ENCODE measurements around the gene SMG6. TPM values are rescaled to one million over a fixed set of nuclear protein-coding genes. Genes with fewer than 3 reads are reported as not detected.
A peak's percentile ranks its signal among the peaks of the same experiment; 100 is the strongest.

The SMG6 gene
- total and polyA plus RNA-seq, 5 experiments from 2014 or later: 5.3 to 51.4 (median 13.5) TPM

- no peak for DNase-seq
- ATAC-seq: no peak
- no peaks in the 10 kb centered on the region for H3K27me3 Mint-ChIP-seq
- peak overlapping the region in 3 of 10 donors; percentile 31 to 77 (median 49) for H3K27ac Mint-ChIP-seq
- no peak overlapping the region for H3K4me3 Mint-ChIP-seq
- peaks cover 15 to 65% (median 24%) of the 10 kb centered on the region in 4 donors for H3K4me1 Mint-ChIP-seq
- POLR2A ChIA-PET: no interaction called here
- no peaks in the 10 kb centered on the region for H3K9me3 Mint-ChIP-seq
- H3K36me3 Mint-ChIP-seq: peaks cover 6 to 61% (median 42%) of the 10 kb centered on the region in 3 donors
Observed at GRCh38 chr17:2084036-2084765, 219.4 kb downstream of the SMG6 start.

GRCh38 chr17:2083613-2084035 lies 220.0 kb downstream of the SMG6 start:
- peaks cover 0 to under 1% (median 0%) of the 10 kb centered on the region in 5 donors for H3K27me3 Mint-ChIP-seq
- H3K4me1 Mint-ChIP-seq: peaks cover 12 to 59% (median 19%) of the 10 kb centered on the region in 4 donors
- ATAC-seq (no peak), DNase-seq (no peak)
- no peaks in the 10 kb centered on the region for H3K9me3 Mint-ChIP-seq
- POLR2A ChIA-PET: no interaction called here
- peaks cover 6 to 67% (median 46%) of the 10 kb centered on the region in 3 donors for H3K36me3 Mint-ChIP-seq
- peak overlapping the region in 1 of 10 donors; percentile 11 for H3K4me3 Mint-ChIP-seq
- peak overlapping the region in 2 of 10 donors; percentile 20 to 26 for H3K27ac Mint-ChIP-seq

DNA sequence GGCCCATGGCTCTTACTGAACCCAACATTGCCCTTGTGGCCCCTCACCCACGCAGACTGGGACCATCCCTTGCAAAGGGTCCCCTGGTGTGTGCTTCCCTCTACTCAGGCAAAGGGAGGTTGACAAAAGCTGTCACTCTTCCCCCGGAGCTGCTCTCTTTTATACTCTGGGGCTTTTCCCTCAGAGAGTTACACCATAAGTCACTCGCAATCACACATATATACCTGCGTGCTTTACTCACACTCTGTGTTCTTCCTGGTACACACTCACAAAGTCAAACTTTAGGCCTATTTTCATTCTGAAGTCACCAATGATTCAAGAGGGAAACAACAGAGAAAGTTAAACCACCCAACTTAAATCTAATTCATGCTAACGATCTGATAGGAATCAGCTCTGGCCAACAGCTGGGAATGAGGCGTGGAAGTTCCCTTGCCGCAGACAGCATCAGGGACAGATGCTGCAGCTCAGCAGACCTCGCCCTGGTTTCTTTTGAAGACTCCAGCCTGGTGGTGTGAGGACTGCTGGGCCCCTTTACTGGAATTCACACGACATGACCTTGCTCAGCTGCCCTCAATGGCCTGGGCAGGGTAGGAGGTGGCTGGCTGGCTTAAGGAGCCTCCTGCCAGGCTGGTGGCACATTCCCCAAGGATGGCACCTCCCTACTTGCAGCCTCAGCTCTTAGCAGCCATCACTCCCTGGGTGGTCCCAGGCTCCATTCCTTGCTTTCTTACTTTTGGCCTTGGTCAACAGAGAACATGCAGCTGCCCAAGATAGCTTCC lies 221.4 kb downstream of the SMG6 start:
- no peak overlapping the region for H3K4me3 Mint-ChIP-seq
- POLR2A ChIA-PET: interaction anchor here (0.6 kb wide), 1 partner anchor 10 kb away, joined by 3 read pairs; no protein-coding TSS in a partner anchor
- H3K4me1 Mint-ChIP-seq: peaks cover 3 to 45% (median 6%) of the 10 kb centered on the region in 4 donors
- ATAC-seq: no peak
- no peak for DNase-seq
- peaks cover 0 to 2% (median 0%) of the 10 kb centered on the region in 5 donors for H3K27me3 Mint-ChIP-seq
- peaks cover 6 to 79% (median 55%) of the 10 kb centered on the region in 3 donors for H3K36me3 Mint-ChIP-seq
- H3K9me3 Mint-ChIP-seq: no peaks in the 10 kb centered on the region
- H3K27ac Mint-ChIP-seq: peak overlapping the region in 2 of 10 donors; percentile 36 to 50

DNA sequence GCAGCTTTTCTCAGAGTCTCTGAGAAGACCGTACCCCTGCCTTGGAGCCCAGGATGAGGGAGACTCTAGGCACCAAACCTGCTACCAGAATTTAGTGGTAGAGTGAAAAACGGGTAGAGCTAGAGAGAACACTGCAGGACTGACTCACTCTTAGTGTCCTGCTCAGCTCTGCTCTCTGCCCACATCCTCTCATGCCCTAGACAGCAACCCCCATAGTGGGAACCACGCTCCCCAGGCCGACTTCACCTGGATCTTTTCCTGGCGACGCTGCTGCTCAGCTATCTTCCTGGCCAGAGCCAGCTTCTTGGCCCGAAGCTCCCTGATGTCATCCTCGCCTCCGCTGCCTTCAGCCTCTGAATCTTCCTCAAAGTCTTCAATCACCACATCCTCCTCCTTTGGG lies 222.0 kb downstream of the SMG6 start:
- no peak overlapping the region for H3K4me3 Mint-ChIP-seq

GRCh38 chr17:2077040-2077439 lies 226.5 kb downstream of the SMG6 start:
- Mint-ChIP-seq H3K4me3 (no peak overlapping the region), H3K4me1 (peaks cover 0 to 30% (median 5%) of the 10 kb centered on the region in 4 donors), H3K9me3 (no peaks in the 10 kb centered on the region), H3K27ac (no peak overlapping the region), H3K27me3 (peaks cover 0 to 2% (median 0%) of the 10 kb centered on the region in 5 donors), H3K36me3 (peaks cover 5 to 81% (median 60%) of the 10 kb centered on the region in 3 donors)
- DNase-seq (no peak), ATAC-seq (no peak)
- POLR2A ChIA-PET: no interaction called here

More for the DNA sequence above, 222.0 kb downstream of the SMG6 start:
- ATAC-seq (no peak), DNase-seq (no peak)
- peaks cover 0 to 40% (median 4%) of the 10 kb centered on the region in 4 donors for H3K4me1 Mint-ChIP-seq
- peaks cover 6 to 78% (median 55%) of the 10 kb centered on the region in 3 donors for H3K36me3 Mint-ChIP-seq
- no peaks in the 10 kb centered on the region for H3K9me3 Mint-ChIP-seq
- POLR2A ChIA-PET: no interaction called here
- peaks cover 0 to 2% (median 0%) of the 10 kb centered on the region in 5 donors for H3K27me3 Mint-ChIP-seq
- H3K27ac Mint-ChIP-seq: peak overlapping the region in 1 of 10 donors; percentile 36

DNA sequence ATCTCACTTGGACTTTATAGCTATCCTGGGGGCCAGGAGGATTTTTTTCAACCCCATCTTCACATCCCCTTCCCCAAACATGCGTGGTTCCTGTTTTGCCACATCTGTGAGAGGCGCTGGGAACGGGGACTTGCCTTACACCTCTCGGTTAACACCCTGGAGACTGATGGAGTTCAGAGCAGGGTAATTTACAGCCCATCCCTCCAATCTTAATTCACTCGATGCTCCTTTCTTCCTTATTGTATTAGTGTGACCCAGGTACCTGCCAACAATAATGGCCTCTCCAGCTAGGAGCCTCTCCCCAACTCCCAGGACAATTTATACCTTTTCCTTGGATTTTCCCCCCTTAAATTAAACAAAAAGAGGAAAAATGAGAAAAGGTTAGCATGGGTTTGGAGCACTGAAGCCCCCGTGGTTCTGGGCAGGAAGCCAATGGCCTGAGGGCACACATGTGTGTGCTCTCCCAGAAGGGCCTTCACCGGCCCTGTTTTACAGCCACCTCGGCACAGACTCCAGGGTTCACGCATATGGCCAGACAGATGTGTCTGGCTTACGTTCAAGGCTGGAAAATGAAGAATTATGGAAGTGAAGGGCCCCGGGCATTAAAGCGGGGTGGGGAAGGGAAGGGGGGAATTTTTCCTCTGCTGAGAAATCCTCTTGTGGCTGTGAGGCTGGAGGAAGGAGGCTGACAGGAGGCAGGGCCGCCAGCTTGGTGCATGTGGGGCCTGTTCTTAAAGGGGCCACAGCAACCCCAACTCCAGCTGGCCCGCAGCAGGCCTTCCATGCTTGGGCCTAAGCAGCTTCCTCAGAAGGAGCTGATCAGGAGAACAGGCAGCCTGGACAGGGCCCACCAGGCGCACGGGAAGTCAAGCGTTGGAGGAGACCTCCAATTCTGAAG lies 227.2 kb downstream of the SMG6 start:
- Mint-ChIP-seq H3K27ac (peak overlapping the region in 1 of 10 donors; percentile 66), H3K27me3 (peaks cover 0 to 2% (median 0%) of the 10 kb centered on the region in 5 donors), H3K9me3 (no peaks in the 10 kb centered on the region), H3K36me3 (peaks cover 0 to 81% (median 55%) of the 10 kb centered on the region in 3 donors), H3K4me1 (peaks cover 0 to 23% (median 4%) of the 10 kb centered on the region in 4 donors), H3K4me3 (no peak overlapping the region)
- DNase-seq (no peak), ATAC-seq (no peak)
- POLR2A ChIA-PET: interaction anchor here (0.6 kb wide), 1 partner anchor 360 kb away, joined by 4 read pairs; no protein-coding TSS in a partner anchor

DNA sequence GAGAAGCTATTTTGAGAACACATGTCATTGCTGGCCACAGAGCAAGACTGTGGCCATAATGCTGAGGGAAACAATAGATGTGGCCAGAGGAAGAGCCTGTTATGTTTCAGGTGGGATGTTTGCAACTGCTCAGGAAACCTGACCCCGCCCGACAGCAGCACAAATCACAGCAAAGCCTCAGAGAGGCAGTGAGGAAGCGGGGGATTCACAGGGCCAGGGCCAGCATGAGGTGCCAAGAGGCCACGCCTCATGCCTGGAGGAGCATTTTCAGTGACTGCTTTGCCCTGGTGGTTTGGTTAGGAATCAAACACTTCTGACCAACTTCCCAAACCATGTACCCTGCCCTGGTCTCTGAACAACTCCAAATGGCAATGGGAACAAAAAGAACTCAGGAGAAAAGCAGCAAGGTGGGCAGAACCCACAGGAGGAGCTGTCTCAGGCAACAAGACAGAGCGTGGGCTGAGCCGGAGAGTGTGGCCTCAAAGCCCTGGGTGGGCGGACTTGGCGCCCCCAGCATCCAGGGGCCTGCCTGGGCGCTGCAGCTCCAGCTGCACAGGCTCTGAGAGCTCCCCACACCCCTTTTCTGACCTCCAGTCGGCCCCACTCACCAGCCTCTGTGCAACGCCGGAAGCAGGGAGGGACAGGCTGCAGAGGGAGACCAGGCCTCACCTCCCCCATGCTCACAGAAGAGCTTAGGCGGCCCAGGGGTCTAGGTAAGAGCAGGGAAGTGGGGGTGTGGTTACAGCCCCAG lies 228.1 kb downstream of the SMG6 start:
- H3K9me3 Mint-ChIP-seq: no peaks in the 10 kb centered on the region
- H3K4me3 Mint-ChIP-seq: no peak overlapping the region
- H3K27me3 Mint-ChIP-seq: peaks cover 0 to 2% (median 0%) of the 10 kb centered on the region in 5 donors
- no peak for DNase-seq
- H3K4me1 Mint-ChIP-seq: peaks cover 0 to 25% (median 5%) of the 10 kb centered on the region in 4 donors
- POLR2A ChIA-PET: interaction anchor here (0.6 kb wide), 1 partner anchor 360 kb away, joined by 4 read pairs; no protein-coding TSS in a partner anchor
- peak overlapping the region in 4 of 10 donors; percentile 11 to 58 (median 38) for H3K27ac Mint-ChIP-seq
- H3K36me3 Mint-ChIP-seq: peaks cover 0 to 82% (median 55%) of the 10 kb centered on the region in 3 donors
- peak in 1 of 2 donors; percentile 25 for ATAC-seq

- Mint-ChIP-seq H3K27me3 (peaks cover 0 to 2% (median 0%) of the 10 kb centered on the region in 5 donors), H3K4me1 (peaks cover 0 to 28% (median 5%) of the 10 kb centered on the region in 4 donors), H3K36me3 (peaks cover 2 to 81% (median 53%) of the 10 kb centered on the region in 3 donors), H3K9me3 (no peaks in the 10 kb centered on the region), H3K4me3 (no peak overlapping the region), H3K27ac (peak overlapping the region in 1 of 10 donors; percentile 31)
- POLR2A ChIA-PET: no interaction called here
- no peak for ATAC-seq
- DNase-seq: no peak
Observed at GRCh38 chr17:2074919-2075318, 228.7 kb downstream of the SMG6 start.

DNA sequence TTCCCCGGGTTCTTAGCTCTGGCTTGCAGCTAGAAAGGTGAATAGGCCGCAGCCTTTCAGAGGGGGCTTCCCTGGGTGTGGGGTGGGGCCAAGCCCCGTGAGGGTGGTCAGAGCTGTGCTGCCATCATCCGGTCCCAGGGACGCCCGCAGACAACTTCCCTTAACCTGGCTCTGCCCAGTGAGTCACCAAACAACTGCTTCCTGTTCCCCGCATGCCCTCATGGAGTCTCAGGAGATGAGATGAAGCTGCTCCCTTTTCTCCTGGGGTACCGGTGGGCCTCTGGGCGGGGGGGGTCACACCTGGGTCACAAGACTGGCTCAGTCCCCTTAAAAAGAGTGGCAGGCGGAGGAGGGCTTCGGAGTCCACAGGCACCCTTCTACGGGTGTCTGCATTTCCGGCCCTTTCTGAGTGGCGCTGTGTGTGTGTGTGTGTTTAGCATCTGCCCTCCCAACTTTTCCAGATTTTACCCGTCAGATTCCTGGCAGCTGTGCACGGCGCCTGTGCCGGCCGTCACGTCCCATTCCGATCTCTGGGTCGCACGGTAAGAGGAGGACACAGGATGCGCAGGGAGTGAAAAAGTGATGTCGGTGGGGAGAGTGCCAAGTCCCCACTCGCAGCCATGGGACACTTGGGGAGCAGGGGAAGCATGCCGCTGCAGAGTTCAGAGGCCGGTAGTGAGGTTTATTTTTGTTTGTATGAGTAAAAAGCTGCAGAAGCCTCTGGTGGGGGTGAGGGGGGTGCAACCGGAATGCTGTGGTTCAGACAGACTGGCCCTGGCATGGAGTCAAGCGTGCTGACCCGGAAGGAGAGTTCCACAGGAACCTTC lies 231.9 kb downstream of the SMG6 start:
- DNase-seq (no peak), ATAC-seq (no peak)
- Mint-ChIP-seq H3K9me3 (no peaks in the 10 kb centered on the region), H3K27me3 (peaks cover 0 to 4% (median 0%) of the 10 kb centered on the region in 5 donors), H3K4me1 (peaks cover 0 to 26% (median 6%) of the 10 kb centered on the region in 4 donors), H3K36me3 (peaks cover 4 to 80% (median 60%) of the 10 kb centered on the region in 3 donors), H3K27ac (peak overlapping the region in 1 of 10 donors; percentile 7), H3K4me3 (no peak overlapping the region)
- POLR2A ChIA-PET: no interaction called here

DNA sequence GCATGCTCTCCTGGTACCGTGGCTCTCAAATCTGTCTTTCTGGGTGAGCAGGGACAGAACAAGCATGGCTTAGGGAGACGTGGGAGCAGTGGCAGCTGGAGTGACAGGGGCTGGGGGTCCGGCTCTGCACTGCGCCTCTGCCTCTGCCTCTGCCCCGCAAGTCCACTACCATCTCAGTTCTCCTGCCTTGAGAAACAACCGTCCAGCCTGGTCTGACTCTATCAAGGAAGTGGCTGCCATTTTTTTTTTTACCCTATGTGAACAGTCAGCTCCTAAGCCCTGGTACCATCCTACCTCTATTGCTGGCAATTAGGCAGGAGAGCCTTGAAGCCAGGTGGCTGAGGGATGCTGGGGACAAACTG lies 232.6 kb downstream of the SMG6 start:
- POLR2A ChIA-PET: no interaction called here
- Mint-ChIP-seq H3K9me3 (no peaks in the 10 kb centered on the region), H3K4me3 (no peak overlapping the region), H3K36me3 (peaks cover 8 to 81% (median 59%) of the 10 kb centered on the region in 3 donors), H3K4me1 (peaks cover 0 to 24% (median 6%) of the 10 kb centered on the region in 4 donors), H3K27ac (peak overlapping the region in 3 of 10 donors; percentile 53 to 77 (median 55)), H3K27me3 (peaks cover 0 to 4% (median 1%) of the 10 kb centered on the region in 5 donors)
- DNase-seq: no peak
- ATAC-seq: no peak

Measured in naive thymus-derived CD8-positive, alpha-beta T cell (primary cell).